Astrocyte (in vitro differentiated cells and primary cell): Measurements from ENCODE around the gene TIPIN. TPM values are rescaled to one million over a fixed set of nuclear protein-coding genes. Genes with fewer than 3 reads are reported as not detected.

Experiments used
- DNase-seq: peaks from one replicate; pipeline ENCODE4 v3.0.0-alpha.2; 2010; ENCODE audit warnings: low read depth
- FAIRE-seq: peaks from 2 replicates; lab custom pipeline; 2011; peaks lifted over from hg19 to GRCh38; lab: Jason Lieb, UNC
- H2AFZ ChIP-seq: 2 replicates; pipeline ENCODE4 v1.6.0; 2012; ENCODE audit warnings: low read depth, low read length, inconsistent platforms
- H3K27ac ChIP-seq: 2 replicates; pipeline ENCODE4 v1.5.1; 2011; ENCODE audit warnings: low read depth, low read length, inconsistent platforms
- H3K27me3 ChIP-seq: 2 replicates; pipeline ENCODE4 v1.6.0; 2011; ENCODE audit warnings: low read length, inconsistent platforms; ENCODE audit not compliant: insufficient read depth
- H3K36me3 ChIP-seq: 2 replicates; pipeline ENCODE4 v1.5.1; 2011; ENCODE audit warnings: low read length, inconsistent platforms; ENCODE audit not compliant: insufficient read depth
- H3K4me1 ChIP-seq: 2 replicates; pipeline ENCODE4 v1.5.1; 2011; ENCODE audit warnings: low read length, inconsistent platforms; ENCODE audit not compliant: insufficient read depth
- H3K4me2 ChIP-seq: 2 replicates; pipeline ENCODE4 v1.6.0; 2012; ENCODE audit warnings: low read length, inconsistent platforms
- H3K4me3 ChIP-seq: 2 replicates; pipeline ENCODE4 v1.5.1; 2011; ENCODE audit warnings: low read depth, mild to moderate bottlenecking, low read length, inconsistent platforms; ENCODE audit not compliant: insufficient read depth
- H3K79me2 ChIP-seq: 2 replicates; pipeline ENCODE4 v1.6.0; 2012; ENCODE audit warnings: mild to moderate bottlenecking, low read length, inconsistent platforms; ENCODE audit not compliant: insufficient read depth
- H3K9ac ChIP-seq: 2 replicates; pipeline ENCODE4 v1.6.0; 2012; ENCODE audit warnings: mild to moderate bottlenecking, low read length, inconsistent platforms
- H3K9me3 ChIP-seq: 2 replicates; pipeline ENCODE4 v1.5.1; 2012; ENCODE audit warnings: low read depth, mild to moderate bottlenecking, low read length, inconsistent platforms; ENCODE audit not compliant: insufficient read depth
- H4K20me1 ChIP-seq: 2 replicates; pipeline ENCODE4 v1.6.0; 2012; ENCODE audit warnings: low read length, inconsistent platforms; ENCODE audit not compliant: insufficient read depth
- H3K27ac Mint-ChIP-seq: one replicate; pipeline ENCODE4 v1.8.0; 2021; ENCODE audit warnings: mild to moderate bottlenecking, mixed read lengths; ENCODE audit not compliant: unreplicated experiment
- H3K27me3 Mint-ChIP-seq: one replicate; pipeline ENCODE4 v1.8.0; 2021; ENCODE audit warnings: low read depth, mixed read lengths; ENCODE audit not compliant: unreplicated experiment
- H3K36me3 Mint-ChIP-seq: one replicate; pipeline ENCODE4 v1.8.0; 2021; ENCODE audit warnings: low read depth, mixed read lengths; ENCODE audit not compliant: unreplicated experiment
- H3K4me1 Mint-ChIP-seq: one replicate; pipeline ENCODE4 v1.8.0; 2021; ENCODE audit warnings: low read depth, mixed read lengths; ENCODE audit not compliant: unreplicated experiment
- H3K4me3 Mint-ChIP-seq: one replicate; pipeline ENCODE4 v1.8.0; 2021; ENCODE audit warnings: mild to moderate bottlenecking, moderate library complexity, mixed read lengths; ENCODE audit not compliant: unreplicated experiment
- H3K9me3 Mint-ChIP-seq: one replicate; pipeline ENCODE4 v1.8.0; 2021; ENCODE audit warnings: mild to moderate bottlenecking, mixed read lengths; ENCODE audit not compliant: unreplicated experiment
- CTCF ChIP-seq: IDR thresholded peaks from 2 replicates; pipeline ENCODE4 v1.5.1; 2011; ENCODE audit warnings: low read depth, mild to moderate bottlenecking, inconsistent platforms, low read length, moderate library complexity; ENCODE audit not compliant: insufficient read depth
- EZH2 ChIP-seq: IDR thresholded peaks from 2 replicates; pipeline ENCODE4 v1.6.1; 2012; ENCODE audit warnings: mild to moderate bottlenecking, low read length, inconsistent platforms; ENCODE audit not compliant: insufficient read depth
- total RNA-seq: library from RNA; stranded (reverse); gene quantifications from 2 replicates; pipeline ENCODE4 v1.2.1, GENCODE V29; 2021

Gene TIPIN
- total RNA-seq, 1 donor from 2014 or later, result 5.6 TPM

GRCh38 chr15:66288551-66289185 is 67.8 kb downstream of the TIPIN start:
- no peak overlapping the region for H3K4me3 ChIP-seq
- no peak overlapping the region for H2AFZ ChIP-seq
- no peaks in the 10 kb centered on the region for H3K79me2 ChIP-seq
- H3K4me2 ChIP-seq, result no peak overlapping the region
- no peak overlapping the region for H3K27ac ChIP-seq
- FAIRE-seq (no peak), DNase-seq (no peak)
- no peaks in the 10 kb centered on the region for H4K20me1 ChIP-seq
- Mint-ChIP-seq H3K4me1 (peaks cover 1% of the 10 kb centered on the region), H3K27me3 (no peaks in the 10 kb centered on the region), H3K36me3 (no peaks in the 10 kb centered on the region), H3K27ac (no peak overlapping the region), H3K4me3 (no peak overlapping the region), H3K9me3 (no peaks in the 10 kb centered on the region)
- no peaks in the 10 kb centered on the region for H3K9me3 ChIP-seq
- TF ChIP-seq CTCF (no peak), EZH2 (no peak)
- H3K36me3 ChIP-seq, result no peaks in the 10 kb centered on the region
- peaks cover 5% of the 10 kb centered on the region for H3K4me1 ChIP-seq
- H3K27me3 ChIP-seq, result no peaks in the 10 kb centered on the region
- H3K9ac ChIP-seq, result no peak overlapping the region

GRCh38 chr15:66288093-66288492 is 68.4 kb downstream of the TIPIN start:
- no peak for FAIRE-seq
- Mint-ChIP-seq H3K9me3 (no peaks in the 10 kb centered on the region), H3K27ac (no peak overlapping the region), H3K4me3 (no peak overlapping the region), H3K36me3 (no peaks in the 10 kb centered on the region), H3K4me1 (peaks cover 1% of the 10 kb centered on the region), H3K27me3 (no peaks in the 10 kb centered on the region)
- no peaks in the 10 kb centered on the region for H3K27me3 ChIP-seq
- H3K9me3 ChIP-seq, result no peaks in the 10 kb centered on the region
- H3K4me2 ChIP-seq, result no peak overlapping the region
- no peaks in the 10 kb centered on the region for H4K20me1 ChIP-seq
- H3K36me3 ChIP-seq, result no peaks in the 10 kb centered on the region
- no peaks in the 10 kb centered on the region for H3K79me2 ChIP-seq
- peaks cover 2% of the 10 kb centered on the region for H3K4me1 ChIP-seq
- H3K4me3 ChIP-seq, result no peak overlapping the region
- no peak overlapping the region for H3K27ac ChIP-seq
- TF ChIP-seq CTCF, result no peak
- H3K9ac ChIP-seq, result no peak overlapping the region
- H2AFZ ChIP-seq, result no peak overlapping the region
- DNase-seq, result no peak

- H3K9ac ChIP-seq, result no peak overlapping the region
- DNase-seq (no peak), FAIRE-seq (no peak)
- H2AFZ ChIP-seq, result no peak overlapping the region
- H3K4me1 ChIP-seq, result no peaks in the 10 kb centered on the region
- Mint-ChIP-seq H3K36me3 (no peaks in the 10 kb centered on the region), H3K4me3 (no peak overlapping the region), H3K9me3 (no peaks in the 10 kb centered on the region), H3K27me3 (no peaks in the 10 kb centered on the region), H3K27ac (no peak overlapping the region), H3K4me1 (peaks cover 1% of the 10 kb centered on the region)
- H3K4me3 ChIP-seq, result no peak overlapping the region
- no peaks in the 10 kb centered on the region for H3K9me3 ChIP-seq
- H4K20me1 ChIP-seq, result no peaks in the 10 kb centered on the region
- H3K4me2 ChIP-seq, result no peak overlapping the region
- peak; percentile 71 for TF ChIP-seq CTCF
- TF ChIP-seq EZH2, result no peak
- H3K27me3 ChIP-seq, result no peaks in the 10 kb centered on the region
- no peak overlapping the region for H3K27ac ChIP-seq
- no peaks in the 10 kb centered on the region for H3K79me2 ChIP-seq
- H3K36me3 ChIP-seq, result no peaks in the 10 kb centered on the region
Measured at GRCh38 chr15:66287461-66288057, 68.9 kb downstream of the TIPIN start.
